Inferior parietal cortex (tissue), 1 donor: Measurements from ENCODE around the gene CPZ.

Experiments
- DNase-seq: peaks from one replicate; pipeline ENCODE4 v3.0.0-alpha.2; 2016; ENCODE audit errors: extremely low spot score

The CPZ gene

GRCh38 chr4:8594097-8595038 lies 1.8 kb downstream of the CPZ start:
- DNase-seq, result peak; percentile 83

- no peak for DNase-seq
Measured at GRCh38 chr4:8595237-8596087, 2.9 kb downstream of the CPZ start.

GRCh38 chr4:8596891-8597290 lies 4.3 kb downstream of the CPZ start:
- no peak for DNase-seq

- no peak for DNase-seq
Measured at GRCh38 chr4:8597319-8597718, 4.8 kb downstream of the CPZ start.

- no peak for DNase-seq
Measured at GRCh38 chr4:8597791-8598190, 5.2 kb downstream of the CPZ start.

- DNase-seq, result no peak
Measured at GRCh38 chr4:8598391-8599090, 6.0 kb downstream of the CPZ start.

GRCh38 chr4:8599091-8599460 lies 6.5 kb downstream of the CPZ start:
- no peak for DNase-seq

GRCh38 chr4:8599657-8600056 lies 7.1 kb downstream of the CPZ start:
- no peak for DNase-seq

GRCh38 chr4:8600266-8600665 lies 7.7 kb downstream of the CPZ start:
- DNase-seq, result no peak

GRCh38 chr4:8600686-8601085 lies 8.1 kb downstream of the CPZ start:
- no peak for DNase-seq

- no peak for DNase-seq
Measured at GRCh38 chr4:8601086-8601485, 8.5 kb downstream of the CPZ start.

GRCh38 chr4:8601556-8601955 lies 9.0 kb downstream of the CPZ start:
- no peak for DNase-seq

- no peak for DNase-seq
Measured at GRCh38 chr4:8602686-8603430, 10.3 kb downstream of the CPZ start.

- DNase-seq, result no peak
Measured at GRCh38 chr4:8603931-8604330, 11.4 kb downstream of the CPZ start.

GRCh38 chr4:8605289-8605688 lies 12.7 kb downstream of the CPZ start:
- no peak for DNase-seq

- DNase-seq, result no peak
Measured at GRCh38 chr4:8606476-8606875, 13.9 kb downstream of the CPZ start.

GRCh38 chr4:8606966-8607365 lies 14.4 kb downstream of the CPZ start:
- no peak for DNase-seq

GRCh38 chr4:8607603-8608481 lies 15.3 kb downstream of the CPZ start:
- DNase-seq, result no peak

- DNase-seq, result no peak
Measured at GRCh38 chr4:8608714-8609391, 16.3 kb downstream of the CPZ start.

GRCh38 chr4:8609406-8609805 lies 16.8 kb downstream of the CPZ start:
- no peak for DNase-seq
